Esophagus muscularis mucosa (tissue), 3 donors: ENCODE results near the gene TLCD1.

Experiments used
- CTCF ChIP-seq, 3 experiments: fragments of 200-600 bp in 2 of 3; fragments of 450-650 bp in 1 of 3; sonication (generic) in 2 of 3; IDR thresholded peaks; one replicate each; pipeline ENCODE4 v1.5.1; 2017 to 2019; ENCODE audit warnings: antibody characterized with exemption in 3 of 3, mild to moderate bottlenecking in 2 of 3, moderate library complexity in 1 of 3
- EP300 ChIP-seq: sonication (generic); formaldehyde crosslinking; IDR thresholded peaks from one replicate; pipeline ENCODE4 v1.6.1; 2017; ENCODE audit warnings: antibody characterized with exemption

- TF ChIP-seq CTCF (IDR thresholded peaks at IDR 0.05) (no peak), EP300 (no peak)
These were observed 7.0 kb downstream of the TLCD1 start for GRCh38 chr17:28719021-28719433.
